Trophoblast cell (in vitro differentiated cells and primary cell): Measurements from ENCODE around the gene TEX2.

Experiments used
- DNase-seq, 2 donors: peaks; one replicate each; pipeline ENCODE4 v3.0.0-alpha.2; 2016
- H2AFZ ChIP-seq: 2 replicates; pipeline ENCODE4 v1.6.1; 2013; ENCODE audit warnings: low read length, moderate library complexity, mild to moderate bottlenecking; ENCODE audit not compliant: insufficient read depth, poor library complexity
- H2AK5ac ChIP-seq: 2 replicates; pipeline ENCODE4 v1.6.1; 2013; ENCODE audit warnings: mild to moderate bottlenecking, low read length
- H2BK120ac ChIP-seq: 2 replicates; pipeline ENCODE4 v1.6.1; 2013; ENCODE audit warnings: low read length, mild to moderate bottlenecking, moderate library complexity; ENCODE audit not compliant: insufficient read depth, poor library complexity
- H2BK12ac ChIP-seq: 2 replicates; pipeline ENCODE4 v1.6.1; 2013; ENCODE audit warnings: mild to moderate bottlenecking, low read length, moderate library complexity
- H2BK5ac ChIP-seq: 2 replicates; pipeline ENCODE4 v1.6.1; 2013; ENCODE audit warnings: low read length, low read depth, moderate library complexity, mild to moderate bottlenecking; ENCODE audit not compliant: poor library complexity
- H3K14ac ChIP-seq: 2 replicates; pipeline ENCODE4 v1.6.1; 2013; ENCODE audit warnings: mild to moderate bottlenecking, low read length
- H3K18ac ChIP-seq: 2 replicates; pipeline ENCODE4 v1.6.1; 2013; ENCODE audit warnings: mild to moderate bottlenecking, low read length
- H3K23ac ChIP-seq: 2 replicates; pipeline ENCODE4 v1.6.1; 2013; ENCODE audit warnings: low read length
- H3K27ac ChIP-seq: 2 replicates; pipeline ENCODE4 v1.5.1; 2013; ENCODE audit warnings: low read depth, mild to moderate bottlenecking, inconsistent platforms, low read length, moderate library complexity
- H3K27me3 ChIP-seq: 2 replicates; pipeline ENCODE4 v1.6.1; 2013; ENCODE audit warnings: inconsistent platforms, mild to moderate bottlenecking, low read length, moderate library complexity; ENCODE audit not compliant: insufficient read depth
- H3K36me3 ChIP-seq, 2 experiments: 1 replicate in 1 of 2; 2 replicates in 1 of 2; pipeline ENCODE4 v1.6.1; 2013; ENCODE audit warnings: low read length in 2 of 2, mild to moderate bottlenecking in 2 of 2, moderate library complexity in 1 of 2; ENCODE audit not compliant: insufficient read depth in 2 of 2, control insufficient read depth in 1 of 2
- H3K4ac ChIP-seq: 2 replicates; pipeline ENCODE4 v1.6.1; 2013; ENCODE audit warnings: low read depth, mild to moderate bottlenecking, low read length, moderate library complexity
- H3K4me1 ChIP-seq, 2 experiments: 1 replicate in 1 of 2; 2 replicates in 1 of 2; pipeline ENCODE4 v1.6.1; 2013; ENCODE audit warnings: low read length in 2 of 2, mild to moderate bottlenecking in 2 of 2, moderate library complexity in 1 of 2; ENCODE audit not compliant: insufficient read depth in 2 of 2, control insufficient read depth in 1 of 2
- H3K4me2 ChIP-seq: 2 replicates; pipeline ENCODE4 v1.6.1; 2013; ENCODE audit warnings: inconsistent platforms, mild to moderate bottlenecking, low read length, moderate library complexity
- H3K4me3 ChIP-seq: 2 replicates; pipeline ENCODE4 v1.5.1; 2013; ENCODE audit warnings: mild to moderate bottlenecking, low read depth, low read length, inconsistent platforms
- H3K79me1 ChIP-seq: one replicate; pipeline ENCODE4 v1.6.1; 2013; ENCODE audit warnings: low read length
- H3K79me2 ChIP-seq: 2 replicates; pipeline ENCODE4 v1.6.1; 2013; ENCODE audit warnings: low read length, mild to moderate bottlenecking; ENCODE audit not compliant: control insufficient read depth, insufficient read depth, poor library complexity
- H3K9ac ChIP-seq: 2 replicates; pipeline ENCODE4 v1.6.1; 2013; ENCODE audit warnings: mild to moderate bottlenecking, low read length
- H3K9me3 ChIP-seq: 2 replicates; pipeline ENCODE4 v1.6.1; 2013; ENCODE audit warnings: low read depth, mild to moderate bottlenecking, control low read depth, inconsistent platforms, low read length; ENCODE audit not compliant: insufficient read depth
- H4K12ac ChIP-seq: 2 replicates; pipeline ENCODE4 v1.6.1; 2013; ENCODE audit warnings: low read depth, mild to moderate bottlenecking, low read length, moderate library complexity
- H4K8ac ChIP-seq: 2 replicates; pipeline ENCODE4 v1.6.1; 2013; ENCODE audit warnings: low read depth, mild to moderate bottlenecking, low read length, moderate library complexity
- H4K91ac ChIP-seq: one replicate; pipeline ENCODE4 v1.6.1; 2013; ENCODE audit warnings: low read depth, mild to moderate bottlenecking, low read length, moderate library complexity
- WGBS: extraction: QIAGEN DNeasy Blood & Tissue Kit; methylation state at CpG from one replicate; pipeline ENCODE4 v1.1.7; 2013; ENCODE audit warnings: missing lambda C conversion rate; ENCODE audit not compliant: insufficient read length, insufficient coverage; ENCODE audit errors: extremely low coverage; 5-methylcytosine and 5-hydroxymethylcytosine counted together

TEX2 gene

DNA sequence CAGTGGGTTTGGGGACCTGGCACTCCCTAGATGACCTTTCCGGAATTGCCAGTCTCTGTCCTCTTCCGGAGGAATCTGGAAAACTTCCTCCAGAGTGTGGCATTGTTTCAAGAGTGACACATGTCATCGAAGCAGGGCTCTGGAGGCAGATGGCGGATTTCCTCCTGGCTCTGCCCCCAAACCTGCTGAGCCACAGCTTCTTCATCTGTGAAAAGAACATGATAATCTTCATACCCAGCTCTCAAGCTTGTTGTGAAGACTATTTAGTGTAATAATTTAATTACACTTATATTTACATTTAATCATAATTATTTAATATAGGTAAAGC is 19.7 kb upstream of the TEX2 start:
- no peak overlapping the region for H2AFZ ChIP-seq
- H3K79me1 ChIP-seq = peaks cover 2% of the 10 kb centered on the region
- H3K23ac ChIP-seq = no peak overlapping the region
- no peaks in the 10 kb centered on the region for H3K27me3 ChIP-seq
- no peak overlapping the region for H3K9ac ChIP-seq
- H2BK12ac ChIP-seq = peak overlapping the region; percentile 58
- H2BK120ac ChIP-seq = no peak overlapping the region
- no peak overlapping the region for H3K27ac ChIP-seq
- no peak overlapping the region for H3K4ac ChIP-seq
- WGBS = no CpG with 5 or more reads among the region's 4 CpGs
- no peak overlapping the region for H3K4me3 ChIP-seq
- no peak overlapping the region for H4K8ac ChIP-seq
- no peak overlapping the region for H3K14ac ChIP-seq
- H3K9me3 ChIP-seq = no peaks in the 10 kb centered on the region
- no peak for DNase-seq
- no peaks in the 10 kb centered on the region for H3K79me2 ChIP-seq
- H2AK5ac ChIP-seq = no peak overlapping the region
- H3K18ac ChIP-seq = no peak overlapping the region
- H3K4me2 ChIP-seq = no peak overlapping the region
- no peak overlapping the region for H4K91ac ChIP-seq
- no peak overlapping the region for H2BK5ac ChIP-seq
- no peaks in the 10 kb centered on the region for H3K36me3 ChIP-seq
- no peak overlapping the region for H4K12ac ChIP-seq
- H3K4me1 ChIP-seq = peaks cover 0 to 4% of the 10 kb centered on the region in 2 experiments

GRCh38 chr17:64281962-64282752 is 19.1 kb upstream of the TEX2 start:
- H2BK12ac ChIP-seq = peak overlapping the region; percentile 80

DNA sequence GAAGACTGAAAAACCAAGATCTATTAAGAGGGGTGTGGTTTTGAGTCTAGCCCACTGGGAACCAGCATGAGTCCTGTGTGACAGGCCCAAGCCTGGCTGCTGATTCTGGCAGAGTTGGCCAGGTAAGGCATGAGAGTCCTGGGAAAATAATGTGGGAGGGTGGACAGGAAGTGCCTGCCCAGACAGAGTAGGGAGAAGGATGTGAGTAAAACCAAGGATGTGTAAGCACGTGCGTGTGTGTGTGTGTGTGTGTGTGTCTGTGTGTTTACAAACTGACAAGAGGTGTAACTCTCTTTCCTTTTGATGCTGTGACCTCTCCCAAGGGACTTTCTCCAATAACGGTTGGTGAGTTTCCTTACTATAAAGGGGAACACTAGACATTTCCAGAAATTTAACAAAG is 15.6 kb upstream of the TEX2 start:
- Histone ChIP-seq H3K23ac (no peak overlapping the region), H2BK5ac (no peak overlapping the region), H3K27me3 (no peaks in the 10 kb centered on the region), H4K8ac (no peak overlapping the region), H2BK120ac (no peak overlapping the region), H3K4me3 (no peak overlapping the region), H3K4me1 (peaks cover 2 to 4% of the 10 kb centered on the region in 2 experiments), H3K4me2 (no peak overlapping the region), H3K27ac (peak overlapping the region; percentile 9), H2AK5ac (no peak overlapping the region), H3K79me2 (no peaks in the 10 kb centered on the region), H3K14ac (no peak overlapping the region), H4K12ac (no peak overlapping the region), H2BK12ac (no peak overlapping the region), H3K9me3 (no peaks in the 10 kb centered on the region), H3K4ac (no peak overlapping the region), H4K91ac (no peak overlapping the region), H3K79me1 (peaks cover 3% of the 10 kb centered on the region), H3K9ac (no peak overlapping the region), H3K36me3 (no peaks in the 10 kb centered on the region), H3K18ac (no peak overlapping the region), H2AFZ (no peak overlapping the region)
- WGBS = no CpG with 5 or more reads among the region's 3 CpGs
- no peak for DNase-seq

More at GRCh38 chr17:64281962-64282752, 19.1 kb upstream of the TEX2 start:
- Histone ChIP-seq H3K27ac (peak overlapping the region; percentile 51), H3K9me3 (no peaks in the 10 kb centered on the region), H2AK5ac (peak overlapping the region; percentile 67), H3K36me3 (no peaks in the 10 kb centered on the region), H3K14ac (peak overlapping the region; percentile 2), H4K8ac (peak overlapping the region; percentile 8), H4K12ac (peak overlapping the region; percentile 40), H3K79me2 (no peaks in the 10 kb centered on the region), H3K4me1 (peaks cover under 1 to 4% of the 10 kb centered on the region in 2 experiments), H3K18ac (no peak overlapping the region), H3K4me3 (no peak overlapping the region), H2BK5ac (no peak overlapping the region), H2BK120ac (peak overlapping the region; percentile 78), H2AFZ (no peak overlapping the region), H3K27me3 (no peaks in the 10 kb centered on the region), H3K9ac (no peak overlapping the region), H3K79me1 (peaks cover 3% of the 10 kb centered on the region), H3K23ac (no peak overlapping the region), H3K4ac (no peak overlapping the region), H4K91ac (peak overlapping the region; percentile 45), H3K4me2 (no peak overlapping the region)
- DNase-seq = peak; percentile 46 to 81
- no CpG with 5 or more reads among the region's 19 CpGs for WGBS

DNA sequence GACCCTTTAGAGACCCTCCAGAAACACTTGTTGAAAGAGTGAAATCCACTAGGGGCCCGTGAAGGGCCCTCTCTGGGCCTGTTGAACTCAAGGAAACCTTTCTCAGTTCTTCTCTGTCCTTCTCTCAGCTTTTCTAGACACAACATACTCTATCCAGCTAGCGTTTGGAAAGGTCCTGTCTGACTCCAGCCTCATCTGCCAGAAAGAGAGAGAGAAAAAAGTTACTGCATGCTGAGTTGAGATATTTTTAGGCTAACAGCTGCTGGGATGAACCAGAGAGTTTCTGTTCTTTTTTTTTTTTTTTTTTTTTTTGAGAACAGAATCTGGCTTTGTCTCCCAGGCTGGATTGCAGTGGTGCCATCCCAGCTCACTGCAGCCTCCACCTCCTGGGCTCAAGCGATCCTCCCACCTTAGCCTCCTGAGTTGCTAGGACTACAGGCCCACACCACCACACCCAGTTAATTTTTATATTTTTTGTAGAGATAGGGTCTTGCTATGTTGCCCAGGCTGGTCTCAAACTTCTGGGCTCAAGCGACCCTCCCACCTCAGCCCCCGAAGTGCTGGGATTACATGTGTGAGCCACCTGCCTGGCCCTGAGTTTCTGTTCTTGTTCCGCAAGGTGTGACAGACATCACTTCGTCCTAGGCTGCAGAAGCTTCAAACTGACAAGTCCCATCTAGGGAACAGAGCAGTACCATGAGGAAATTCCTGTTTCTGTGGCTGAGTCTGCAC is 14.9 kb upstream of the TEX2 start:
- no peak overlapping the region for H3K9ac ChIP-seq
- H2AK5ac ChIP-seq = no peak overlapping the region
- H3K79me1 ChIP-seq = peaks cover 3% of the 10 kb centered on the region
- H3K4me3 ChIP-seq = no peak overlapping the region
- no peaks in the 10 kb centered on the region for H3K79me2 ChIP-seq
- H3K18ac ChIP-seq = no peak overlapping the region
- no peak for DNase-seq
- H3K4me2 ChIP-seq = no peak overlapping the region
- H3K4ac ChIP-seq = no peak overlapping the region
- H3K9me3 ChIP-seq = no peaks in the 10 kb centered on the region
- H3K36me3 ChIP-seq = no peaks in the 10 kb centered on the region
- H4K91ac ChIP-seq = peak overlapping the region; percentile 51
- H3K23ac ChIP-seq = no peak overlapping the region
- H3K27ac ChIP-seq = peak overlapping the region; percentile 9
- no peak overlapping the region for H4K12ac ChIP-seq
- peaks cover 2 to 4% of the 10 kb centered on the region in 2 experiments for H3K4me1 ChIP-seq
- H2BK120ac ChIP-seq = no peak overlapping the region
- H2AFZ ChIP-seq = no peak overlapping the region
- no CpG with 5 or more reads among the region's 7 CpGs for WGBS
- H3K27me3 ChIP-seq = no peaks in the 10 kb centered on the region
- H2BK5ac ChIP-seq = peak overlapping the region; percentile 33
- no peak overlapping the region for H3K14ac ChIP-seq
- H2BK12ac ChIP-seq = peak overlapping the region; percentile 48
- no peak overlapping the region for H4K8ac ChIP-seq
